IPS DF 4.7 (cell line): Measurements from ENCODE around the gene KIAA0040.

Experiments
- DNase-seq: peaks from one replicate; pipeline ENCODE4 v3.0.0-alpha.2; 2013; ENCODE audit warnings: low spot score; ENCODE audit errors: extremely low read depth

KIAA0040 gene

GRCh38 chr1:175200678-175201521 lies 8.3 kb upstream of the KIAA0040 start:
- no peak for DNase-seq

- no peak for DNase-seq
These were observed 5.8 kb upstream of the KIAA0040 start for GRCh38 chr1:175198332-175198731.

GRCh38 chr1:175197531-175197930 lies 5.0 kb upstream of the KIAA0040 start:
- DNase-seq: no peak

GRCh38 chr1:175195798-175196197 lies 3.2 kb upstream of the KIAA0040 start:
- no peak for DNase-seq

- DNase-seq: no peak
These were observed 2.7 kb upstream of the KIAA0040 start for GRCh38 chr1:175195281-175195680.

- no peak for DNase-seq
These were observed 943 bp upstream of the KIAA0040 start for GRCh38 chr1:175193527-175193910.

- DNase-seq: no peak
These were observed 406 bp downstream of the KIAA0040 start for GRCh38 chr1:175192111-175192629.

GRCh38 chr1:175191659-175192058 lies 917 bp downstream of the KIAA0040 start:
- no peak for DNase-seq

- no peak for DNase-seq
These were observed 3.6 kb downstream of the KIAA0040 start for GRCh38 chr1:175188936-175189335.

- no peak for DNase-seq
These were observed 6.0 kb downstream of the KIAA0040 start for GRCh38 chr1:175186433-175187160.

GRCh38 chr1:175185903-175186302 lies 6.7 kb downstream of the KIAA0040 start:
- no peak for DNase-seq

- no peak for DNase-seq
These were observed 9.0 kb downstream of the KIAA0040 start for GRCh38 chr1:175183586-175183985.

GRCh38 chr1:175182201-175182746 lies 10.3 kb downstream of the KIAA0040 start:
- no peak for DNase-seq

- DNase-seq: no peak
These were observed 12.6 kb downstream of the KIAA0040 start for GRCh38 chr1:175179837-175180590.

- no peak for DNase-seq
These were observed 14.1 kb downstream of the KIAA0040 start for GRCh38 chr1:175178456-175178855.

GRCh38 chr1:175178056-175178455 lies 14.5 kb downstream of the KIAA0040 start:
- no peak for DNase-seq

- DNase-seq: no peak
These were observed 16.3 kb downstream of the KIAA0040 start for GRCh38 chr1:175176246-175176645.

GRCh38 chr1:175174309-175175102 lies 18.1 kb downstream of the KIAA0040 start:
- no peak for DNase-seq

GRCh38 chr1:175173531-175173930 lies 19.0 kb downstream of the KIAA0040 start:
- no peak for DNase-seq

- no peak for DNase-seq
These were observed 20.1 kb downstream of the KIAA0040 start for GRCh38 chr1:175172503-175172902.
